SK-N-SH (cell line): ENCODE results near the gene DBNL. TPM values are rescaled to one million over a fixed set of nuclear protein-coding genes. Genes with fewer than 3 reads are reported as not detected.

ENCODE experiments used
- CTCF ChIA-PET: fragments of 300-600, 350-600 bp; formaldehyde crosslinking; extraction: SDS; loops from one replicate; lab custom pipeline; 2021; lab: Yijun Ruan, JAX
- POLR2A ChIA-PET: fragments of 350-600 bp; sonication (Branson Sonifier 250); formaldehyde crosslinking; extraction: SDS; loops from one replicate; lab custom pipeline; 2020; ENCODE audit warnings: antibody characterized with exemption, inconsistent platforms; lab: Yijun Ruan, JAX
- DNase-seq: peaks from one replicate; pipeline ENCODE4 v3.0.0; 2012
- H2AFZ ChIP-seq: fragments of 200-600 bp; sonication (generic); 2 replicates; pipeline ENCODE4 v1.8.1; 2016; ENCODE audit warnings: antibody characterized with exemption, mild to moderate bottlenecking, low read depth
- H3F3A ChIP-seq: fragments of 200-600 bp; sonication (generic); replicated peaks from 2 replicates; pipeline ENCODE3; 2016; ENCODE audit warnings: antibody characterized with exemption, mild to moderate bottlenecking; ENCODE audit not compliant: insufficient read depth
- H3K27ac ChIP-seq, 2 experiments: fragments of 200-500 bp in 1 of 2; fragments of 200-600 bp in 1 of 2; sonication (Bioruptor generic) in 1 of 2; sonication (generic), shearing (Covaris generic) in 1 of 2; 2 replicates each; pipeline versions ENCODE4 v1.5.1 to v1.6.1; 2014 to 2016; ENCODE audit warnings: low read depth in 2 of 2, inconsistent platforms in 1 of 2, low read length in 1 of 2, mild to moderate bottlenecking in 1 of 2, mixed read lengths in 1 of 2
- H3K27me3 ChIP-seq: fragments of 200-600 bp; sonication (generic), shearing (Covaris generic); 2 replicates; pipeline ENCODE4 v1.6.1; 2016; ENCODE audit warnings: mixed run types; ENCODE audit not compliant: insufficient read depth
- H3K36me3 ChIP-seq, 2 experiments: fragments of 200-500 bp in 1 of 2; fragments of 200-600 bp in 1 of 2; sonication (Bioruptor generic) in 1 of 2; sonication (generic) in 1 of 2; replicated peaks in 1 of 2; 2 replicates each; pipeline versions ENCODE3 to v1.5.1; 2014 to 2016; ENCODE audit warnings: low read length in 1 of 2, mild to moderate bottlenecking in 1 of 2; ENCODE audit not compliant: insufficient read depth in 2 of 2, control insufficient read depth in 1 of 2
- H3K4me1 ChIP-seq, 2 experiments: fragments of 200-500 bp in 1 of 2; fragments of 200-600 bp in 1 of 2; sonication (Bioruptor generic) in 1 of 2; sonication (generic), shearing (Covaris generic) in 1 of 2; 2 replicates each; pipeline versions ENCODE4 v1.5.1 to v1.6.1; 2014 to 2016; ENCODE audit warnings: low read depth in 1 of 2, low read length in 1 of 2, mixed run types in 1 of 2; ENCODE audit not compliant: insufficient read depth in 2 of 2, control insufficient read depth in 1 of 2
- H3K4me2 ChIP-seq: fragments of 200-600 bp; sonication (generic), shearing (Covaris generic); 2 replicates; pipeline ENCODE4 v1.6.1; 2017; ENCODE audit warnings: mixed run types
- H3K4me3 ChIP-seq, 2 experiments: fragments of 200-500 bp in 1 of 2; fragments of 200-600 bp in 1 of 2; sonication (Bioruptor generic) in 1 of 2; sonication (generic), shearing (Covaris generic) in 1 of 2; 2 replicates each; pipeline versions ENCODE4 v1.5.1 to v1.8.1; 2014 to 2016; ENCODE audit warnings: low read depth in 2 of 2, inconsistent platforms in 1 of 2, low read length in 1 of 2, mild to moderate bottlenecking in 1 of 2, mixed read lengths in 1 of 2, moderate library complexity in 1 of 2
- H3K79me2 ChIP-seq: fragments of 200-600 bp; sonication (generic); 2 replicates; pipeline ENCODE4 v1.8.1; 2017; ENCODE audit warnings: mild to moderate bottlenecking; ENCODE audit not compliant: insufficient read depth
- H3K9ac ChIP-seq: fragments of 200-600 bp; sonication (generic); 2 replicates; pipeline ENCODE4 v1.6.1; 2017; ENCODE audit warnings: mixed run types
- H3K9me2 ChIP-seq: fragments of 200-600 bp; sonication (generic); 2 replicates; pipeline ENCODE4 v1.6.1; 2017; ENCODE audit warnings: mixed run types
- H3K9me3 ChIP-seq: fragments of 200-600 bp; sonication (generic); 2 replicates; pipeline ENCODE4 v1.6.1; 2017; ENCODE audit warnings: mixed run types, mild to moderate bottlenecking, moderate library complexity
- H4K20me1 ChIP-seq: fragments of 200-600 bp; sonication (generic); 2 replicates; pipeline ENCODE4 v1.6.1; 2017; ENCODE audit warnings: mild to moderate bottlenecking, mixed run types; ENCODE audit not compliant: insufficient read depth
- ELF1 ChIP-seq: IDR thresholded peaks from 2 replicates; pipeline ENCODE4 v1.4.0; 2012
- EZH2phosphoT487 ChIP-seq: fragments of 200-600 bp; sonication (generic); IDR thresholded peaks from 2 replicates; pipeline ENCODE4 v1.6.1; 2017; ENCODE audit warnings: low read depth, mixed run types, mild to moderate bottlenecking, antibody characterized with exemption, moderate library complexity, borderline replicate concordance
- FOSL2 ChIP-seq: IDR thresholded peaks from 2 replicates; pipeline ENCODE4 v1.4.0; 2012; ENCODE audit warnings: low read depth, mild to moderate bottlenecking, moderate library complexity, borderline replicate concordance
- FOXJ3 ChIP-seq: sonication (generic); formaldehyde crosslinking; IDR thresholded peaks from 2 replicates; pipeline ENCODE4 v1.5.1; 2020; ENCODE audit warnings: mild to moderate bottlenecking, missing genetic modification reagents
- FOXM1 ChIP-seq: IDR thresholded peaks from 2 replicates; pipeline ENCODE4 v1.4.0; 2012; ENCODE audit warnings: low read depth, mild to moderate bottlenecking
- IRF3 ChIP-seq: fragments of 150-350 bp; IDR thresholded peaks from 2 replicates; pipeline ENCODE4 v1.6.1; 2016; ENCODE audit warnings: mild to moderate bottlenecking, low read depth, low read length
- JUND ChIP-seq: IDR thresholded peaks from 2 replicates; pipeline ENCODE4 v1.4.0; 2012
- MEF2A ChIP-seq: IDR thresholded peaks from 2 replicates; pipeline ENCODE4 v1.4.0; 2012; ENCODE audit warnings: low read depth, borderline replicate concordance
- NRF1 ChIP-seq: IDR thresholded peaks from 2 replicates; pipeline ENCODE4 v1.6.1; 2012; ENCODE audit warnings: low read depth, mild to moderate bottlenecking, low read length
- POLR2AphosphoS5 ChIP-seq: IDR thresholded peaks from 2 replicates; pipeline ENCODE4 v1.6.1; 2012; ENCODE audit warnings: low read depth, low read length
- RAD21 ChIP-seq: IDR thresholded peaks from 2 replicates; pipeline ENCODE4 v1.6.1; 2012; ENCODE audit warnings: mild to moderate bottlenecking, low read length
- RCOR1 ChIP-seq: fragments of 150-350 bp; IDR thresholded peaks from 2 replicates; pipeline ENCODE4 v1.6.1; 2017; ENCODE audit warnings: antibody characterized with exemption, low read length
- RFX5 ChIP-seq: IDR thresholded peaks from 2 replicates; pipeline ENCODE4 v1.6.1; 2012; ENCODE audit warnings: mild to moderate bottlenecking, improper control_type of control experiment, low read length
- SMC3 ChIP-seq: IDR thresholded peaks from 2 replicates; pipeline ENCODE4 v1.6.1; 2012; ENCODE audit warnings: low read depth, low read length, improper control_type of control experiment
- TEAD4 ChIP-seq: IDR thresholded peaks from 2 replicates; pipeline ENCODE4 v1.4.0; 2012; ENCODE audit warnings: mild to moderate bottlenecking, borderline replicate concordance; ENCODE audit not compliant: insufficient read depth
- USF1 ChIP-seq: IDR thresholded peaks from 2 replicates; pipeline ENCODE4 v1.4.0; 2012; ENCODE audit warnings: low read depth, borderline replicate concordance
- WGBS: methylation state at CpG from one replicate; pipeline ENCODE4 v1.1.6; 2017; ENCODE audit warnings: low lambda C conversion rate; 5-methylcytosine and 5-hydroxymethylcytosine counted together
- polyA plus RNA-seq, 3 experiments: library from polyadenylated mRNA; depleted of rRNA; stranded (reverse); fragments of >200 nt; gene quantifications; 2 replicates each; pipeline ENCODE4 v1.2.3, GENCODE V29; 2012
- TF ChIP-seq, protein P1 (sequence below): IDR thresholded peaks from 2 replicates; pipeline ENCODE4 v1.6.1; 2012; ENCODE audit warnings: mild to moderate bottlenecking, low read depth, low read length, moderate library complexity
- TF ChIP-seq, protein P2 (sequence below): fragments of 150-350 bp; IDR thresholded peaks from 2 replicates; pipeline ENCODE4 v1.6.1; 2017; ENCODE audit warnings: antibody characterized with exemption, low read length, low read depth, borderline replicate concordance

DBNL gene
- polyA plus RNA-seq, 1 of the 3 experiments (the other 2 are of a cell fraction): 244 TPM

GRCh38 chr7:44097064-44097932 lies 52.8 kb downstream of the DBNL start:
- peaks cover 7 to 32% of the 10 kb centered on the region in 2 experiments; a peak in 2 of 4 replicates for H3K4me1 ChIP-seq
- H3F3A ChIP-seq: peaks cover 27% of the 10 kb centered on the region
- H3K27me3 ChIP-seq: no peaks in the 10 kb centered on the region
- no peaks in the 10 kb centered on the region for H4K20me1 ChIP-seq
- H3K36me3 ChIP-seq: no peaks in the 10 kb centered on the region
- H3K9me2 ChIP-seq: no peaks in the 10 kb centered on the region
- H2AFZ ChIP-seq: no peak overlapping the region
- H3K4me2 ChIP-seq: no peak overlapping the region
- POLR2A ChIA-PET: no interaction called here
- TF ChIP-seq NRF1 (no peak), EZH2phosphoT487 (no peak)
- no peaks in the 10 kb centered on the region for H3K9me3 ChIP-seq
- CTCF ChIA-PET: interaction anchor here (0.6 to 2.6 kb wide), 9 partner anchors 9 to 440 kb away, joined by 3 to 15 read pairs (median 4); partner anchors contain the start of genes POLD2 and YKT6
- WGBS: 84% methylated on average over 9 of the region's 9 CpGs
- no peak overlapping the region for H3K27ac ChIP-seq
- H3K4me3 ChIP-seq: no peak overlapping the region
- no peaks in the 10 kb centered on the region for H3K79me2 ChIP-seq
- H3K9ac ChIP-seq: no peak overlapping the region
- no peak for DNase-seq

DNA sequence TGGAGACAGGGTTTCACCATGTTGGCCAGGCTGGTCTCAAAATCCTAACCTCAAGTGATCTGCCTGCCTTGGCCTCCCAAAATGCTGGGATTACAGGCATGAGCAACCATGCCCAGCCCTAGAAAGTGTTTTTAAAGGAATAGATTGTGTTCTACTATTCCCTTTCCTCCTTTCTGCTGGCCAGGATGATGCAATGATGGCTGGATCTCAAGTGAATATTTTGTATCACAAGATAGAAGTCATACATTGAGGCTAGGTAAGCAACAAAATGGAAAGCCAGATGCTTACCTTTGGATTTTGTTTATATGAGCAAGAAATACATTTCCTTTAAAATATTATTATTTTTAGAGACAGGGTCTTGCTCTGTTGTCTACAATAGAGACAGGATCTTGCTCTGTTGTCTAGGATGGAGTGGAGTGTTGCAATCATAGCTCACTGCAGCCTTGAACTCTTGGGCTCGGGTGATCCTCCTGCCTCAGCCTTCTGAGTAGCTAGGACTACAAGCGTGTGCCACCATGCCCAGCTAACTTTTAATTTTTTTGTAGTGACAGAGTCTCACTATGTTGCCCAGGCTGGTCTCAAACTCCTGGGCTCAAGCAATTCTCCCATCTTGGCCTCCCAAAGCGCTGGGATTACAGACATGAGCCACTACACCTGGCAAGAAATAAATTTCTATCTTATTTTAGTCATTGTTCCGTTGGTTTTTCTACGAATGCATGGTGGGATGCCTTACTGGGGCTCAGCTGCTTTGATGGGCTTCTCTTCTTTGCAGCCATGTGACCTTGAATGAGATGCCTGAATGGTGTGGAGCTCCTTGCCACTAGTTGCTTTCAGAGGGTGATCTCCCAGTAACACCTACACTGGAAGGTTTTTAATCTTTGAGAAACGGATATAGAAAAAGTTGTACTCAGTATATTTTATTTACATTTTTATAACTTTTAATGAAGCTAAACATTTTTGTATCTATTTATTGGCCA lies 53.9 kb downstream of the DBNL start:
- Histone ChIP-seq H3K4me1 (peaks cover 9 to 41% of the 10 kb centered on the region in 2 experiments; a peak in 2 of 4 replicates), H3K9me3 (no peaks in the 10 kb centered on the region), H3K9me2 (no peaks in the 10 kb centered on the region), H2AFZ (no peak overlapping the region), H3K27me3 (no peaks in the 10 kb centered on the region), H3K36me3 (no peaks in the 10 kb centered on the region), H3K9ac (no peak overlapping the region), H3K27ac (no peak overlapping the region), H3F3A (peaks cover 38% of the 10 kb centered on the region), H4K20me1 (no peaks in the 10 kb centered on the region), H3K4me3 (no peak overlapping the region), H3K79me2 (no peaks in the 10 kb centered on the region), H3K4me2 (no peak overlapping the region)
- WGBS: 88% methylated on average over 6 of the region's 6 CpGs
- ChIA-PET CTCF (interaction anchor here (0.6 to 2.6 kb wide), 12 partner anchors 9 to 467 kb away, joined by 3 to 15 read pairs (median 4); partner anchors contain the start of genes POLD2 and YKT6), POLR2A (no interaction called here)
- DNase-seq: no peak
- TF ChIP-seq, protein P1, sequence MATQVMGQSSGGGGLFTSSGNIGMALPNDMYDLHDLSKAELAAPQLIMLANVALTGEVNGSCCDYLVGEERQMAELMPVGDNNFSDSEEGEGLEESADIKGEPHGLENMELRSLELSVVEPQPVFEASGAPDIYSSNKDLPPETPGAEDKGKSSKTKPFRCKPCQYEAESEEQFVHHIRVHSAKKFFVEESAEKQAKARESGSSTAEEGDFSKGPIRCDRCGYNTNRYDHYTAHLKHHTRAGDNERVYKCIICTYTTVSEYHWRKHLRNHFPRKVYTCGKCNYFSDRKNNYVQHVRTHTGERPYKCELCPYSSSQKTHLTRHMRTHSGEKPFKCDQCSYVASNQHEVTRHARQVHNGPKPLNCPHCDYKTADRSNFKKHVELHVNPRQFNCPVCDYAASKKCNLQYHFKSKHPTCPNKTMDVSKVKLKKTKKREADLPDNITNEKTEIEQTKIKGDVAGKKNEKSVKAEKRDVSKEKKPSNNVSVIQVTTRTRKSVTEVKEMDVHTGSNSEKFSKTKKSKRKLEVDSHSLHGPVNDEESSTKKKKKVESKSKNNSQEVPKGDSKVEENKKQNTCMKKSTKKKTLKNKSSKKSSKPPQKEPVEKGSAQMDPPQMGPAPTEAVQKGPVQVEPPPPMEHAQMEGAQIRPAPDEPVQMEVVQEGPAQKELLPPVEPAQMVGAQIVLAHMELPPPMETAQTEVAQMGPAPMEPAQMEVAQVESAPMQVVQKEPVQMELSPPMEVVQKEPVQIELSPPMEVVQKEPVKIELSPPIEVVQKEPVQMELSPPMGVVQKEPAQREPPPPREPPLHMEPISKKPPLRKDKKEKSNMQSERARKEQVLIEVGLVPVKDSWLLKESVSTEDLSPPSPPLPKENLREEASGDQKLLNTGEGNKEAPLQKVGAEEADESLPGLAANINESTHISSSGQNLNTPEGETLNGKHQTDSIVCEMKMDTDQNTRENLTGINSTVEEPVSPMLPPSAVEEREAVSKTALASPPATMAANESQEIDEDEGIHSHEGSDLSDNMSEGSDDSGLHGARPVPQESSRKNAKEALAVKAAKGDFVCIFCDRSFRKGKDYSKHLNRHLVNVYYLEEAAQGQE: no peak
- TF ChIP-seq MEF2A: no peak
- no peak for TF ChIP-seq NRF1
- TF ChIP-seq TEAD4: no peak
- no peak for TF ChIP-seq USF1
- TF ChIP-seq FOSL2: no peak
- no peak for TF ChIP-seq ELF1
- no peak for TF ChIP-seq POLR2AphosphoS5
- TF ChIP-seq FOXJ3 (CRISPR knock-in tag): no peak
- TF ChIP-seq RAD21: no peak
- no peak for TF ChIP-seq RFX5
- no peak for TF ChIP-seq RCOR1
- no peak for TF ChIP-seq JUND
- no peak for TF ChIP-seq FOXM1
- TF ChIP-seq, protein P2, sequence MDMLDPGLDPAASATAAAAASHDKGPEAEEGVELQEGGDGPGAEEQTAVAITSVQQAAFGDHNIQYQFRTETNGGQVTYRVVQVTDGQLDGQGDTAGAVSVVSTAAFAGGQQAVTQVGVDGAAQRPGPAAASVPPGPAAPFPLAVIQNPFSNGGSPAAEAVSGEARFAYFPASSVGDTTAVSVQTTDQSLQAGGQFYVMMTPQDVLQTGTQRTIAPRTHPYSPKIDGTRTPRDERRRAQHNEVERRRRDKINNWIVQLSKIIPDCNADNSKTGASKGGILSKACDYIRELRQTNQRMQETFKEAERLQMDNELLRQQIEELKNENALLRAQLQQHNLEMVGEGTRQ: no peak
- TF ChIP-seq SMC3: no peak
- no peak for TF ChIP-seq IRF3
